Fibroblast of pulmonary artery (primary cell): Measurements from ENCODE around the gene DLG5.

Experiments used
- DNase-seq: peaks from one replicate; pipeline ENCODE4 v3.0.0-alpha.2; 2010; ENCODE audit warnings: low read depth
- H3K4me3 ChIP-seq: replicated peaks from 2 replicates; pipeline ENCODE4 v1.5.1; 2011; ENCODE audit warnings: low read depth, mild to moderate bottlenecking, control low read depth, low read length, moderate library complexity
- TF ChIP-seq, protein P1 (sequence below): IDR thresholded peaks from 2 replicates; pipeline ENCODE4 v1.5.1; 2011; ENCODE audit warnings: mild to moderate bottlenecking, control low read depth, low read length, inconsistent platforms; ENCODE audit errors: missing control alignments

Gene DLG5

GRCh38 chr10:77844177-77844576 lies 82.4 kb downstream of the DLG5 start:
- TF ChIP-seq, protein P1, sequence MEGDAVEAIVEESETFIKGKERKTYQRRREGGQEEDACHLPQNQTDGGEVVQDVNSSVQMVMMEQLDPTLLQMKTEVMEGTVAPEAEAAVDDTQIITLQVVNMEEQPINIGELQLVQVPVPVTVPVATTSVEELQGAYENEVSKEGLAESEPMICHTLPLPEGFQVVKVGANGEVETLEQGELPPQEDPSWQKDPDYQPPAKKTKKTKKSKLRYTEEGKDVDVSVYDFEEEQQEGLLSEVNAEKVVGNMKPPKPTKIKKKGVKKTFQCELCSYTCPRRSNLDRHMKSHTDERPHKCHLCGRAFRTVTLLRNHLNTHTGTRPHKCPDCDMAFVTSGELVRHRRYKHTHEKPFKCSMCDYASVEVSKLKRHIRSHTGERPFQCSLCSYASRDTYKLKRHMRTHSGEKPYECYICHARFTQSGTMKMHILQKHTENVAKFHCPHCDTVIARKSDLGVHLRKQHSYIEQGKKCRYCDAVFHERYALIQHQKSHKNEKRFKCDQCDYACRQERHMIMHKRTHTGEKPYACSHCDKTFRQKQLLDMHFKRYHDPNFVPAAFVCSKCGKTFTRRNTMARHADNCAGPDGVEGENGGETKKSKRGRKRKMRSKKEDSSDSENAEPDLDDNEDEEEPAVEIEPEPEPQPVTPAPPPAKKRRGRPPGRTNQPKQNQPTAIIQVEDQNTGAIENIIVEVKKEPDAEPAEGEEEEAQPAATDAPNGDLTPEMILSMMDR = no peak
- no peak for DNase-seq
- H3K4me3 ChIP-seq = no peak overlapping the region

GRCh38 chr10:77843264-77843663 lies 83.3 kb downstream of the DLG5 start:
- DNase-seq = no peak
- TF ChIP-seq, protein P1 = no peak
- H3K4me3 ChIP-seq = no peak overlapping the region

- H3K4me3 ChIP-seq = no peak overlapping the region
- no peak for DNase-seq
- TF ChIP-seq, protein P1 = no peak
Measured at GRCh38 chr10:77842652-77843212, 83.8 kb downstream of the DLG5 start.

GRCh38 chr10:77841711-77842375 lies 84.7 kb downstream of the DLG5 start:
- TF ChIP-seq, protein P1 = no peak
- no peak for DNase-seq
- H3K4me3 ChIP-seq = no peak overlapping the region

GRCh38 chr10:77840636-77841035 lies 85.9 kb downstream of the DLG5 start:
- no peak overlapping the region for H3K4me3 ChIP-seq
- TF ChIP-seq, protein P1 = no peak
- DNase-seq = no peak

DNA sequence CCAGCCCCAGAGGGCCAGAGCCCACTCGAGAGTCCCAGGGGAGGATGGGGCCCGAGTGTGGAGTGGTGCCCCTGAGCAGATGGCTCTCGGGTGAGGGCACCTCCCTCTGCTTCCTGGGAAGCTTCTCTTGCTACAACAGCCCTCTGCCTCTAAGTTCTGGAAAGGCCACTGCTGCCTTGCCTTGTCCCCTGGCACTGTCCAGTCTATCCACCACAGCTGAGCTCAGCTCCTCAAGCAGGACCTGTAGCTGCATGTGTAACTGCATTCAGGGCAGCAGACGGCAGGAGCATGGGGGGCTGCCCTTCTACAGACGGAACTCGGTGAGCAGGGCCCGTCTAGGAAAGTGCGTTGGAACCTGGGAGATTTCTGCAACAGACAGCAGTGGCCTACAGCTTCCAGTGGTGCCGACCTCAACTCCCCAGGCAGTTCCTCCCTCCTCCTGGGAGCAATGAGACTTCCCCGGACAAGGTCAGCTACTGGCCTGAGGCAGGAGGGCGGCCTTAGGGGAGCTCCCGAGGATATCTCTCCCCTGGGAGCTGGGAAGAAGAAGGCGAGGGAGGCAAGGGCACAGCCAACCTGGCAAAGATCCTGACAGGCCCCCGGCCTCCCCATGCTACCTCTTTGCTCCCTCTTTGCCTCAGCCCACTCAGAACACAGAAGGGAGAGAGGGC lies 88.5 kb downstream of the DLG5 start:
- H3K4me3 ChIP-seq = no peak overlapping the region
- TF ChIP-seq, protein P1 = no peak
- no peak for DNase-seq
